Lung (tissue), 16 donors: Measurements from ENCODE around the gene VSIG10L. TPM values are rescaled to one million over a fixed set of nuclear protein-coding genes. Genes with fewer than 3 reads are reported as not detected.
A peak's percentile ranks its signal among the peaks of the same experiment; 100 is the strongest.

Source experiments
- ATAC-seq: fragments of 200-7000 bp; cut with Tn5 transposase; one replicate; pipeline ENCODE4 v1.9.1; 2020; ENCODE audit warnings: moderate number of reproducible peaks; ENCODE audit not compliant: insufficient read depth, low FRiP score
- DNase-seq, 3 donors: peaks; one replicate each; pipeline ENCODE4 v3.0.0-alpha.2; 2013 to 2017
- H3K27ac ChIP-seq, 2 donors: one replicate each; pipeline ENCODE4 v1.5.1; 2013; ENCODE audit warnings: mild to moderate bottlenecking in 2 of 2, moderate library complexity in 2 of 2, control low read depth in 1 of 2, inconsistent platforms in 1 of 2, low read depth in 1 of 2, low read length in 1 of 2
- H3K27me3 ChIP-seq, 3 donors: one replicate each; pipeline ENCODE4 v1.5.1; 2013; ENCODE audit warnings: low read length in 2 of 3; ENCODE audit not compliant: control insufficient read depth in 3 of 3, insufficient read depth in 3 of 3
- H3K36me3 ChIP-seq, 4 donors: one replicate each; pipeline ENCODE4 v1.5.1; 2013; ENCODE audit warnings: low read length in 4 of 4, mild to moderate bottlenecking in 1 of 4, moderate library complexity in 1 of 4; ENCODE audit not compliant: control insufficient read depth in 4 of 4, insufficient read depth in 4 of 4
- H3K4me1 ChIP-seq, 5 donors: one replicate each; pipeline ENCODE4 v1.5.1; 2013; ENCODE audit warnings: low read length in 5 of 5, mild to moderate bottlenecking in 2 of 5, moderate library complexity in 1 of 5; ENCODE audit not compliant: control insufficient read depth in 5 of 5, insufficient read depth in 5 of 5
- H3K4me3 ChIP-seq: one replicate; pipeline ENCODE4 v1.5.1; 2013; ENCODE audit warnings: mild to moderate bottlenecking, control low read depth, moderate library complexity
- H3K9ac ChIP-seq, 2 donors: one replicate each; pipeline ENCODE4 v1.5.1; 2013; ENCODE audit warnings: low read length in 2 of 2, control low read depth in 1 of 2; ENCODE audit not compliant: insufficient read depth in 1 of 2
- H3K9me3 ChIP-seq, 4 donors: one replicate each; pipeline ENCODE4 v1.5.1; 2013; ENCODE audit warnings: low read length in 3 of 4, mild to moderate bottlenecking in 1 of 4, moderate library complexity in 1 of 4; ENCODE audit not compliant: control insufficient read depth in 4 of 4, insufficient read depth in 3 of 4
- CTCF ChIP-seq: IDR thresholded peaks from 2 replicates; pipeline ENCODE4 v1.5.1; 2012; ENCODE audit warnings: mild to moderate bottlenecking; ENCODE audit errors: control extremely low read depth, extremely low read depth
- WGBS, 2 donors: extraction: QIAGEN DNeasy Blood & Tissue Kit; methylation state at CpG; one replicate each; pipeline ENCODE4 v1.1.7; 2013; 5-methylcytosine and 5-hydroxymethylcytosine counted together
- long read RNA-seq, 5 donors: transcript quantifications; one replicate each; lab custom pipeline, GENCODE V29; 2026
- polyA plus RNA-seq, 2 donors: library from polyadenylated mRNA; stranded (reverse); fragments of 200-250 nt; gene quantifications; one replicate each; pipeline ENCODE4 v1.2.1, GENCODE V29; 2013
- total RNA-seq, 2 donors: library from RNA; depleted of rRNA in 1 of 2; stranded (reverse); fragments of >200 nt in 1 of 2; gene quantifications; one replicate each; pipeline ENCODE4 v1.2.1, GENCODE V29; 2014 to 2021
- donor health status: control.
- donor health status: control.
- donor health status: Bipolar disorder and iron deficiency.
- donor health status: healthy.
- donor health status: DM: yes; HTN: yes; CAD: no.

Gene VSIG10L
- total RNA-seq (1 to 10 TPM in 1 of 2 donors, under 1 TPM in 1; 0.57 to 3.1 TPM), polyA plus RNA-seq (1 to 10 TPM; 1.8 to 3.7 TPM)
- long read RNA-seq, donor 1, result 0 reads
- long read RNA-seq, donor 2, result 0 reads
- long read RNA-seq, donor 3, result 0 reads
- long read RNA-seq, donor 4, result 0 reads
- long read RNA-seq, donor 5, partial matches to known transcripts, result 0 of 1 reads
- long read RNA-seq, donor 5, other reads (novel, unspliced or antisense), result 0 of 1 reads

- 47 to 58% methylated on average over 3 of the region's 3 CpGs for WGBS, 2 donors
- Histone ChIP-seq H3K4me3 (no peak within 1 kb of the TSS), H3K27ac (no peak within 1 kb of the TSS), H3K36me3 (peaks cover 0 to 15% (median 5%) of the 10 kb centered on the region in 4 donors), H3K9ac (no peak within 1 kb of the TSS), H3K4me1 (peaks cover 0 to 5% (median 0%) of the 10 kb centered on the region in 5 donors), H3K9me3 (no peaks in the 10 kb centered on the region), H3K27me3 (peaks cover 0 to 4% (median 2%) of the 10 kb centered on the region in 3 donors)
- ATAC-seq (no peak), DNase-seq (peak in 1 of 3 donors; percentile 13)
- TF ChIP-seq CTCF, result no peak
These were observed at the start of gene VSIG10L for GRCh38 chr19:51341976-51342580. TSS of gene VSIG10L (minus strand) at chr19:51342139. CDS start at chr19:51342124, 15 bp downstream.

- no peaks in the 10 kb centered on the region for H3K9me3 ChIP-seq
- ATAC-seq, result no peak
- H3K4me3 ChIP-seq, result no peak overlapping the region
- no peak overlapping the region for H3K9ac ChIP-seq
- H3K27ac ChIP-seq, result no peak overlapping the region
- no peak for DNase-seq
- peaks cover 0 to 10% (median 4%) of the 10 kb centered on the region in 5 donors for H3K4me1 ChIP-seq
- TF ChIP-seq CTCF, result no peak
- no peaks in the 10 kb centered on the region for H3K27me3 ChIP-seq
- no peaks in the 10 kb centered on the region for H3K36me3 ChIP-seq
- 57 to 67% methylated on average over 8 of the region's 8 CpGs for WGBS, 2 donors
These were observed 49.2 kb upstream of the VSIG10L start for GRCh38 chr19:51391073-51391611.

DNA sequence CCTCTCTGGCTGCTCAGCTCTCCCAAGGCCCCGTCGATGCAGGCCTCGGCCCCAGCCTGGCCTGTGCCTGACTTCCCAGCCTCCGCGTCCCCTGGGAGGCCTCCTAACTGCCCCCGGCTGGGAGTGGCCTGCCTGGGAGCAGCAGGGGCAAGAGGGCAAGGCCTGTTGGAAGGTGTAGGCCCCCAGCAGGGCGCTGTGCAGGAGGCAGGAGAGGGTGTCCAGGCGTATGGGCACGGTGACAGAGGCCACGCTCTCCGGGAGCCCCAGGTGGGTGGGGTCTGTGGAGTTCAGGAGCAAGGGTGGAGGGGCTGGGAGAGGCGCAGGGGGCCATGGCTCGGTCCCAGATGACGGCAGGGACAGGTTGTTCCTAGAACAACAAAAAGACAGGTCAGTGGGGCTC is 47.2 kb upstream of the VSIG10L start:
- H3K27ac ChIP-seq, result no peak overlapping the region
- no peak overlapping the region for H3K9ac ChIP-seq
- no peak overlapping the region for H3K4me3 ChIP-seq
- H3K9me3 ChIP-seq, result no peaks in the 10 kb centered on the region
- DNase-seq (no peak), ATAC-seq (no peak)
- H3K4me1 ChIP-seq, result peaks cover 0 to 3% (median 0%) of the 10 kb centered on the region in 5 donors
- no peaks in the 10 kb centered on the region for H3K36me3 ChIP-seq
- H3K27me3 ChIP-seq, result no peaks in the 10 kb centered on the region
- WGBS, 2 donors, result 88 to 91% methylated on average over 14 of the region's 14 CpGs
- no peak for TF ChIP-seq CTCF
